Chondrocyte (in vitro differentiated cells): Measurements from ENCODE around the gene INPP5A. TPM values are rescaled to one million over a fixed set of nuclear protein-coding genes. Genes with fewer than 3 reads are reported as not detected.

Experiments
- DNase-seq: peaks from one replicate; pipeline ENCODE4 v3.0.0; 2021; ENCODE audit warnings: mixed read lengths, low spot score
- H3K27ac Mint-ChIP-seq: one replicate; pipeline ENCODE4 v1.8.0; 2021; ENCODE audit warnings: mild to moderate bottlenecking, moderate library complexity, mixed read lengths; ENCODE audit not compliant: unreplicated experiment
- H3K27me3 Mint-ChIP-seq: 2 replicates; pipeline ENCODE4 v1.8.0; 2021; ENCODE audit warnings: low read depth, mixed read lengths
- H3K36me3 Mint-ChIP-seq: 2 replicates; pipeline ENCODE4 v1.8.0; 2021; ENCODE audit warnings: low read depth, mixed read lengths
- H3K4me1 Mint-ChIP-seq: 2 replicates; pipeline ENCODE4 v1.8.0; 2021; ENCODE audit warnings: low read depth, mild to moderate bottlenecking, mixed read lengths
- H3K4me3 Mint-ChIP-seq: one replicate; pipeline ENCODE4 v1.8.0; 2021; ENCODE audit warnings: mild to moderate bottlenecking, moderate library complexity, mixed read lengths; ENCODE audit not compliant: unreplicated experiment
- H3K9me3 Mint-ChIP-seq: 2 replicates; pipeline ENCODE4 v1.8.0; 2021; ENCODE audit warnings: low read depth, mixed read lengths
- total RNA-seq: library from RNA; stranded (reverse); gene quantifications from 3 replicates; pipeline ENCODE4 v1.2.1, GENCODE V29; 2021
- TF ChIP-seq, protein P1 (sequence below): fragments of 200-600 bp; sonication (generic); IDR thresholded peaks from 2 replicates; pipeline ENCODE4 v1.5.0; 2021; ENCODE audit warnings: antibody characterized with exemption, mild to moderate bottlenecking, moderate library complexity

Gene INPP5A
- total RNA-seq, 1 donor from 2014 or later = 40.6 TPM

DNA sequence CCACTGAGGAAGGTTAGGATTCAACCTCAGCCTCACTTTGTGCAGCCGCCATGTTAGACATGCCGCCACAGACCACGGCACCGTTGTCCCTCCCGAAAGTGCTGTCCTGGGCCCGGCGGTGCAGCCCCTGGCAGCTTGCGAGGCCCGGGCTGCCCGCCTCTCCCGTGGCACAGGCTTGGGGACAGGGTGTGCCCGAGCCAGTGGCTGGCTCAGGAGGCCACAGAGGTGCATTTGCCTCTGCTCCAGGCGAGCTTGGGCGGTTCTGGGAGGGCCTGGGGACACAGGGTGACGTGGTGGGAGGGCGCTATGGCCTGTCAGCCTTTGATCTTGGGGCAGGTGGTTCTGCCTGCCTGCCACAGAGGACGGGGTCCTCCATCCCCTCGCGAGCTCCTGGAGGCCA is 207.3 kb downstream of the INPP5A start:
- TF ChIP-seq, protein P1, sequence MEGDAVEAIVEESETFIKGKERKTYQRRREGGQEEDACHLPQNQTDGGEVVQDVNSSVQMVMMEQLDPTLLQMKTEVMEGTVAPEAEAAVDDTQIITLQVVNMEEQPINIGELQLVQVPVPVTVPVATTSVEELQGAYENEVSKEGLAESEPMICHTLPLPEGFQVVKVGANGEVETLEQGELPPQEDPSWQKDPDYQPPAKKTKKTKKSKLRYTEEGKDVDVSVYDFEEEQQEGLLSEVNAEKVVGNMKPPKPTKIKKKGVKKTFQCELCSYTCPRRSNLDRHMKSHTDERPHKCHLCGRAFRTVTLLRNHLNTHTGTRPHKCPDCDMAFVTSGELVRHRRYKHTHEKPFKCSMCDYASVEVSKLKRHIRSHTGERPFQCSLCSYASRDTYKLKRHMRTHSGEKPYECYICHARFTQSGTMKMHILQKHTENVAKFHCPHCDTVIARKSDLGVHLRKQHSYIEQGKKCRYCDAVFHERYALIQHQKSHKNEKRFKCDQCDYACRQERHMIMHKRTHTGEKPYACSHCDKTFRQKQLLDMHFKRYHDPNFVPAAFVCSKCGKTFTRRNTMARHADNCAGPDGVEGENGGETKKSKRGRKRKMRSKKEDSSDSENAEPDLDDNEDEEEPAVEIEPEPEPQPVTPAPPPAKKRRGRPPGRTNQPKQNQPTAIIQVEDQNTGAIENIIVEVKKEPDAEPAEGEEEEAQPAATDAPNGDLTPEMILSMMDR = no peak
- no peaks in the 10 kb centered on the region for H3K9me3 Mint-ChIP-seq
- no peaks in the 10 kb centered on the region for H3K27me3 Mint-ChIP-seq
- H3K4me1 Mint-ChIP-seq = peaks cover 13% of the 10 kb centered on the region
- no peak for DNase-seq
- peaks cover 3% of the 10 kb centered on the region for H3K36me3 Mint-ChIP-seq
- no peak overlapping the region for H3K4me3 Mint-ChIP-seq
- H3K27ac Mint-ChIP-seq = no peak overlapping the region

DNA sequence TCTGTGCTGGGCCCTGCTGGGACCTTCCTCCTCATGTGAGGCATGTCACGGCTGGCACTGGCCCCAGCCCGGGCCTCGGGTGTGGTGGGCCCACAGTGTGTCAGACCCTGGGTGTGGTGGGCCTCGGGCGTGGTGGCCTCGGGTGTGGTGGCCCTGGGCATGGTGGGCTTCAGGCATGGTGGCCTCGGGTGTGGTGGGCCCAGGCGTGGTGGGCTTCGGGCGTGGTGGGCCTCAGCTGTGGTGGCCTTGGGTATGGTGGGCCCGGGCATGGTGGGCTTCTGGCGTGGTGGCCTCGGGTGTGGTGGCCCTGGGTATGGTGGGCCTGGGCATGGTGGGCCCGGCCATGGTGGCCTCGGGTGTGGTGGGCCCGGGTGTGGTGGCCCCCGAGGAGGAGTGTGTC is 207.9 kb downstream of the INPP5A start:
- Mint-ChIP-seq H3K27me3 (no peaks in the 10 kb centered on the region), H3K27ac (no peak overlapping the region), H3K9me3 (no peaks in the 10 kb centered on the region), H3K4me3 (no peak overlapping the region), H3K36me3 (peaks cover 6% of the 10 kb centered on the region), H3K4me1 (peaks cover 13% of the 10 kb centered on the region)
- TF ChIP-seq, protein P1 = no peak
- no peak for DNase-seq

DNA sequence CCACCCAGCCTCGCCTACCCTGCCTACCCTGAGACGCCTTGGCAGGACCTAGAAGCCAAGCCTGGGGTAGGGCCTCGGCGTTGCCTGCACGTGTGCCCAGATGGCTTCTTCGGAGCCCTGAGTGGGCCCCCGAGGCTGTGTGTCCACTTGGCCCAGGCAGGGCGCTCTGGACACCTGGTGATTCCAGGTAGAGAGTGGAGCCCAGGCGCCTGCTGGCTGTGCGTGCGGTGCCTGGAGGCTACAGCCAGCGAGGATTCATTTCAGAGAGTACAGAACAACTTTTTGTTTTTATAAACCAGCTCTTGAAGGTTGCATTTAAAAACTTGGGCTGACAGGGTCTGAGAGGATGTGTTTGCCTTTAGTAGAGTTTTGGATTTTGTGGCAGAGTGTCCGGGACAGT is 208.4 kb downstream of the INPP5A start:
- Mint-ChIP-seq H3K4me3 (no peak overlapping the region), H3K4me1 (peaks cover 13% of the 10 kb centered on the region), H3K9me3 (no peaks in the 10 kb centered on the region), H3K36me3 (peaks cover 6% of the 10 kb centered on the region), H3K27me3 (no peaks in the 10 kb centered on the region), H3K27ac (no peak overlapping the region)
- DNase-seq = no peak
- TF ChIP-seq, protein P1 = no peak

DNA sequence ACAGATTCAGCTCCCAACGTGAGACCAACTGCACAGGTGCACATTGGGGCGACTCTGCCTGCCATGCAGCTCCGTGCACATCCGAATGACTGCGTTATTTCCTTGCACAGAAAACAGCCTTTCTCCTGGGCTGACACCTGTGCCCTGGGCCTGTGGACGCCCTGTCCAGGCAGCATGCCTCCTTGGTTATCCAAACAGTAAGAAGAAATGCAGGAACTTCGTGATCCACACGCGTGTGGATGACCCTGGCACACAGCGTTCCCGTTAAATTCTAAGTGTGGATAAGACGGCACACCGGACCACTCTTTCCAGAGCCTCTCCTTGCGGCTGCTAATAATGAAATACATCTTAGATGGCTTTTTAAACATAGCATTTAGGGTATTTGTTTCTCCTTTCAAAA is 208.8 kb downstream of the INPP5A start:
- TF ChIP-seq, protein P1 = no peak
- H3K9me3 Mint-ChIP-seq = no peaks in the 10 kb centered on the region
- no peak overlapping the region for H3K4me3 Mint-ChIP-seq
- DNase-seq = no peak
- peaks cover 6% of the 10 kb centered on the region for H3K36me3 Mint-ChIP-seq
- H3K4me1 Mint-ChIP-seq = peaks cover 13% of the 10 kb centered on the region
- H3K27ac Mint-ChIP-seq = no peak overlapping the region
- no peaks in the 10 kb centered on the region for H3K27me3 Mint-ChIP-seq

GRCh38 chr10:132746801-132747625 is 209.4 kb downstream of the INPP5A start:
- TF ChIP-seq, protein P1 = no peak
- Mint-ChIP-seq H3K4me3 (no peak overlapping the region), H3K9me3 (no peaks in the 10 kb centered on the region), H3K4me1 (peaks cover 13% of the 10 kb centered on the region), H3K27me3 (no peaks in the 10 kb centered on the region), H3K36me3 (peaks cover 6% of the 10 kb centered on the region), H3K27ac (no peak overlapping the region)
- DNase-seq = no peak
